Measurements from ENCODE around the gene PHF20.
"Not testable (repeated sequence)": the region's sequence is repeated elsewhere in the genome, so short reads cannot be mapped to it uniquely, and the experiment has no call there.

Gene PHF20

DNA sequence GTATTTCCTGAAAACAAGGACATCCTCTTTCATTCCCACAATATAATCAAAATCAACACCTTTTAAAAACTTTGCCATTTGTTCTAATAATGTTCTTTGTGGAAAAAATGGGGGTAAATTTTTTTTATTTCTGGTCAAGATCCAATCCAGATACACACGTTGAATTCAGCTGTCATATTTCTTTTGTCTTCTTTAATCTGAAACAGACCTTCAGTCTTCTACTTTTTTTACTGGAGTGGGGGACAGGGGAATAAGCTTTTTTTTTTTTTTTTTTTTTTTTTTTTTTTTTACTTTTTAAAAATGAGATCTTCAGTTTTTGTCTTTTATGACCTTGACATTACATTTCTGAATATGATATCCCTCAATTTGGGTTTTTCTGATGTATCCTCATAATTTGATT is 113.4 kb downstream of the PHF20 start:
- no peak for DNase-seq (ENCODE audit: low spot score)

- DNase-seq (ENCODE audit: low spot score), result peak; percentile 100
Measured at GRCh38 chr20:35886537-35886936, 114.7 kb downstream of the PHF20 start.

DNA sequence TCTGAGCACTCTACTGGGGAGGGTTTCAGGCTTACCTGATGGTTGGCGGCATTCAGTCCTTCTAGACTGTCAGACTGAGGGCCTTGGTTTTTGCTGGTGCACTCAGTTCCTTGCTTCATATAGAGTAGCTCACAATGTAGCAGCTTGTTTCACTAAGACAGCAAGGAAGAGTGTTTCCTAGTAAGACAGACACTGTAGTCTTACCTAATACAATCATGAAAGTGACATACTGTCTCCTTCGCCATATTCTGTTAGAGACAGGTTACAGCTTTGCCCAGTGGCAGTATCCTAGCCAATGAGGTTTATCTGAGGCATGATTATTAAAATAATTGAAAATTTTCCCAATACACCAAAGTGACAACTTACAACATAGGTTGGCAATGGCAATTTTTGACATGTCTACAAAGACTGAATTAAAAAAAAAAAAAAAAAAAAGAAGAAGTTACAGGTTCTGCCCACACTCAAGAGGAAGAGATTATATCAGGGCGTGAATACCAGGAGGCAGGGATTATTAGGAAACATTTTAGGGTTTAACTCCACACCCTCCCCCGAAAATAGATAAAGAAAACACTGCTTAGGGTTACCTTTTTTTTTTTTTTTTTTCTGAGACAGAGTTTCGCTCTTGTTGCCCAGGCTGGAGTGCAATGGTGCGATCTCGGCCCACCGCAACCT is 115.7 kb downstream of the PHF20 start:
- no peak for DNase-seq (ENCODE audit: low spot score)

GRCh38 chr20:35888657-35889056 is 116.8 kb downstream of the PHF20 start:
- no peak for DNase-seq (ENCODE audit: low spot score)

DNA sequence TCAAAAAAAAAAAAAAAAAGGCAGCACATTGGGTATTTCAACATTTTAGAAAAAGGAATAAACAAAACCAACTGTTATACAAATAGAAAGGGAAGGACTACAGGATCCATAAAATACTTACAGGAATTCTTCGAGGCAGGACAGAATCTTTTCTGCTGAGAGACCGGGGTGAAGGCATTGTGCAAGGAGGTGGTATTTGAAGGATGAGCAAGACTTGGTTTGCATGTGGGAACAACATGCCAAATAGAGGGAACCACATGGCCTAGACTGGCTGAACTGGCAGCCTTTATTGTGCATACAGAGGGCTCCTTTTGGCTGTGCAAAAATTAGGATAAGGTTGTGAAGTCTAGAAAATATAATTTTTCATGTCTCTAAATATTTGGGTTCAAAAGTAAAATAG is 119.6 kb downstream of the PHF20 start:
- no peak for DNase-seq (ENCODE audit: low spot score)

- no peak for DNase-seq (ENCODE audit: low spot score)
Measured at GRCh38 chr20:35892871-35893270, 121.1 kb downstream of the PHF20 start.

GRCh38 chr20:35893942-35894341 is 122.1 kb downstream of the PHF20 start:
- no peak for DNase-seq (ENCODE audit: low spot score)

GRCh38 chr20:35895516-35895915 is 123.7 kb downstream of the PHF20 start:
- not testable (repeated sequence) for DNase-seq (ENCODE audit: low spot score)

- DNase-seq (ENCODE audit: low spot score), result no peak
Measured at GRCh38 chr20:35899064-35899463, 127.2 kb downstream of the PHF20 start.

- not testable (repeated sequence) for DNase-seq (ENCODE audit: low spot score)
Measured at GRCh38 chr20:35901230-35901629, 129.4 kb downstream of the PHF20 start.

DNA sequence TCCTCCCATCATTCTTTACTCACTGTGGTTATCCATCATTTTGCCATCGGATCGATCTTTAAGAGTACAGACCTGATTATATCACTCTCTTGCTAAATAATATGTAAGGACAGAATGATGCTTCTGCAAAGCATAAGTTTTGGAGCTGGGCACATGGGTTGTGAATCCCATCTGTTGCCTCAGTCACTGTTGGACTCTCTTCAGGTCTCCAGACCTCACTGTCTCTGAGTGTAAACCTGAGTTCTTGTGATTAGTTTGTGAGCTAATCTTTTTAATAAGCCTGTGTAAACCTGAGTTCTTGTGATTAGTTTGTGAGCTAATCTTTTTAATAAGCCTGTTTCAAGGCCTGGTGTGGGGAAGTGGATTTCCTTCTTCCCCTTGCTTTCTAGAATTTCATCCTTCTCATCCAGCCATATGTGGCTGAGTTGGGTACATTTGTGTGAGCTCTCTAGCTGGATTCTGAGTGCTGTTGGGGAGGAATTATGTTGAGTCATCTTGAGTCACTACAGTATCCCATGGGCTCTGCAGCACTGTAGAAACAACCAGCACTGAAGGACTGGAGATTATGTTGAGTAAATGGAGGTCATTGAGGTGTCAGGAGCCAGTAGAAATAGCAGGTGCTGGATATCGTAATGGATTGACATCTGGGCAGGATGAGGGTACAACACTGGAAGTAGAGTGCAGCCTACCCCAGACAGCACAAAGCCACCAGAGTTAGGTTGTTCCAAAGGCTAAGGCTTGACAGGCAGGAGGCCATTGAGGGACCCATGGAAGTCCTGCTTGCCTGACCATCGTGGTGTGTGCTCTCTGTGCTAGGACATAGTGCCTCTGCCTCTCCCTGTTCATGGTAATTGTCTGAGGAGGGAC is 130.1 kb downstream of the PHF20 start:
- DNase-seq (ENCODE audit: low spot score), result peak; percentile 50

DNA sequence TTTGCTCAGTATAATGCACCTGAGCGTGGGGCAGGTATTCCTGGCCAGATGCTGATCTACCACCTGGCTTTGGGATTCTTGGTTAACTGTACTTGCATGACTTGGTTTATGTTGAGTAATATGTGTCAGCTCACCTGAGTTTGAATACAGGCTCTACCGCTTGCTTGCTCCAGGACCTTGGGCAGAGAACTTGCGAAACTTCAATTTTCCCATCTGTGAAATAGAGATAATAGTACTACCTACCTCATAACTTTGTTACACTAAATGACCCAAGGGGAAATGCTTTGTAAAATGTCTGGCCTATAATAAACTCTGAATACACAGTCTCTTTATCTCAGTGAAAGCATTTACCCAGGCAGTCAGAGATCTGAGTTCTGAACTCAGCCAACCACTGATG is 130.7 kb downstream of the PHF20 start:
- DNase-seq (ENCODE audit: low spot score), result no peak

DNA sequence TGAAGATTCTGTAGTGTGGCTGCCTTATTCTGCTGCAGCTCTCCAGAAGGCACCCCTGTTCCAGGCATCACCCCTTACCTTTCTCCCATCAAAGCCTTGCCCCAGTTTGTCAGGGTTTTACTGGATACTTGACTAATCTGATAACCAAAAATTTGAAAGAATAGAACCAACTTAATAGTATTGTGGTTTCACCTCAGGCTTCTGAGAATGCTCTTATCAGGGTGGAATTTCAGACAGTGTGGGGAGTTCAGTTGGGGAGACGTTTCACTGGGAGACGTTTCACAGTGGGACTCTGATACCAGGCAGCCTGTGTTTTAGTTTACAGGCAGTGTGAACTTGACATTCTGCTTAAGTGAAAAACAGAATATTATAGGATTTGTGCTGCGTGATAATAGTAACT is 132.0 kb downstream of the PHF20 start:
- no peak for DNase-seq (ENCODE audit: low spot score)

GRCh38 chr20:35904982-35905663 is 133.3 kb downstream of the PHF20 start:
- DNase-seq (ENCODE audit: low spot score), result no peak

DNA sequence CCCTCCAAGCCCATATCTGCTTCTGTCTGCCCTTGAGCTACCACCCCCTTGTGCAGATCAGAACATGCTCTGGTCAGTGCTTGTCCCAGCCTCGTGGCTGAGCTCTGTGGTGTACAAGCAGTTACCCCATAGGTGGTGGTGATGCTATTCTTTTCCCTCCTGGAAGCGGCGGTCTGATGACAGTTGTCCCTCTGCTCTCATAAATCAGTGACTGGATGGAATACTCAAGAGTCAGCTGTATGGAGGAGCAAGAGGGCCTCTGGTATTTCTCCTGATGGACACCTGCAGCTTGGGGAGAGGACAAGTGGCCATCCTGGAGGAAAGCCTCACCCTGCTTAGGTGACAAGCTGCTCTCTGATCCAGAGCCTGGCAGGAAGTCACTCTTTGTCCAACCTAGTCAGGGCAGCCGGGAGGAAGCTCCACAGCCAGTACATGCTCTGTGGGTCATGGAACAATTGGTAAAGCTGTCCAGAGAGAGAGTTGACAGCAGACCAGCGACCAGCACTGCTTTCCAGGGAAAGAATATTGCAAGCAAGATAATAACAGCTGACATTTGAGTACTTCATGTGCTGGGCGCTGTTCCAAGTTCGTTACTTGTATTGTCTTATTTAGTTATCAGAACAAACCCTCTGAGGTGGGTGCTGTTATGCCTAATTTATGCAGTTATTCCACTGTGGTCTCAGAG is 135.3 kb downstream of the PHF20 start:
- DNase-seq (ENCODE audit: low spot score), result no peak

- DNase-seq (ENCODE audit: low spot score), result no peak
Measured at GRCh38 chr20:35908007-35908406, 136.2 kb downstream of the PHF20 start.

DNA sequence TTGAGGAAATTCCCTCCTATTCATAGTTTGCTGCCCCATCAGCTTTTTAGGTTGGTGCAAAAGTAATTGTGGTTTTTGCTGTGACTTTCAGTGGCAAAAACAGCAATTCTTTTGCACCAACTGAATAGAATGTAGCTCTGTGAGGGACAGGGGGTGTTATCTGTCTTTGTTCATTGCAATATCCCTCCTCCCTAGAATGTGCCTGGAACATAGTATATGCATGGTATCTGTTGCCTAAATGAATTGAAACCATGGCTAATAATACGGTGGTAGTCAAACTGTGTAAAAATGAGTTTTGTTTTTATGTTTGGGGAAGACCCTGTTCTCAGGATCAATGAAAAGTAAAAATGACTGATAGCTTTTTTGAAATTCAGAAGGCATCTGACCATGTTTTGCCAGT is 137.4 kb downstream of the PHF20 start:
- no peak for DNase-seq (ENCODE audit: low spot score)

DNA sequence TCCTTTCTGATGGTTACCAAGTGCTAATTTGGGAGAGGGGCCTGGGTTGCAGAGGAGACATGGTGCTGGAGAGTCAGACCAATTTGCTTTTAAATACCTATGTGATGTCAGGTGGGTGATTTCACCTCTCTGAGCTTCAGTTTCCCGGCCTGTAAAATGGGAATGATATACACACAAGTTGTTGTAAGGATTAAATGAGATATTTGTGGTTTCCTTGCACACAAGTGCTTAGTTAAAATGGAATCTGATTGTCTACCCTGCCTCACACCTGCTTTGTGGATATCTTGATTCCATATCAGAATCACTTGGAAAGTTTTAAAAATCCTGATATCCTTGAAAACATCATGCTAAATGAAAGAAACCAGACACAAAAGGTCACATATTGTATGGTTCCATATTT is 138.0 kb downstream of the PHF20 start:
- no peak for DNase-seq (ENCODE audit: low spot score)

DNA sequence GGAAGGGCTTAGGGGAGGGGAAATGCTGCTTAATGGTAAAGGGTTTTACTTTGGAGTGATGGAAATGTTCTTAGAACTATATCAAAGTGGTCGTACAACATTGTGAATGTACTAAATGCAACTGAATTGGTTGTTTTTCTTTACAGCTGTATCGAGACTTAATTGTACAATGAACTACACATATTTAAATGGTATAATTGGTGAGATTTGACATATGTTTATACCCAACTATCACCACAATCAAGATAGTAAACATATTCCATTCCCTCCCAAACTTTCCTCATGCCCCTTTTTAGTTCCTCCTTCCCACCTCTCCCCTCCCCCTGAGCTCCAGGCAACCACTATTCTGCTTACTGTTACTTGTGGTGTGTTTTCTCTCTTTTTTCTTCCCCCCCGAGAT is 138.4 kb downstream of the PHF20 start:
- no peak for DNase-seq (ENCODE audit: low spot score)

GRCh38 chr20:35912881-35913280 is 141.1 kb downstream of the PHF20 start:
- no peak for DNase-seq (ENCODE audit: low spot score)

GRCh38 chr20:35917077-35917476 is 145.3 kb downstream of the PHF20 start:
- no peak for DNase-seq (ENCODE audit: low spot score)

GRCh38 chr20:35918021-35918420 is 146.2 kb downstream of the PHF20 start:
- DNase-seq (ENCODE audit: low spot score), result no peak

Measured in SK-N-DZ (cell line).